Measurements from ENCODE around the gene NUTF2.

Gene NUTF2

GRCh38 chr16:67873435-67874370 is 27.0 kb downstream of the NUTF2 start:
- WGBS, 2 experiments, result 27% methylated on average over 23 of the region's 23 CpGs
- H3K36me3 ChIP-seq (ENCODE audit: control insufficient read depth, insufficient read depth, low read length), result peaks cover 14% of the 10 kb centered on the region

DNA sequence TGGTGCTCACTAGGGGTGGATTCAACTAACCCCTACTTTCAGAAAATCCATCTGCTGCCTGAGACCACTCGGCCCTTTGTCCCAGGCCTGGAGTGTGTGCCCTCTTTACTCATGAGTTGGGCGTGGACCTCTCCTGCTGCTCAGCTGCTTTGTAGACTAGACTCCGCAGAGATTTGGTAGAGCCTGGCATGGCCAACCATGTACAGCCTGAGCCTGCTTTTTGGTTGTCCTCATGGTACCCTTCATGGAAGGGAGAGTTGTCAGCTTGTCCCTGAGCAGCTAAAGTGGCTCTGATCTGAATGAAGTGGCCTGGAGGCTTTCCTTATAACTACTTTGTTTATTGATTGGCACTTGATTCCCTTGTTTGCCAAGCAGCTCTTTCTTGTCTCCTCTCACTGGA is 27.6 kb downstream of the NUTF2 start:
- Histone ChIP-seq H3K4me1 (ENCODE audit: control insufficient read depth, insufficient read depth, low read length) (peaks cover 4% of the 10 kb centered on the region), H3K9me3 (ENCODE audit: control insufficient read depth, low read length) (no peaks in the 10 kb centered on the region), H3K36me3 (ENCODE audit: control insufficient read depth, insufficient read depth, low read length) (peaks cover 20% of the 10 kb centered on the region), H3K4me3 (ENCODE audit: insufficient read depth, low read depth, low read length) (peak overlapping the region; percentile 85), H3K27ac (ENCODE audit: insufficient read depth, low read depth, low read length, poor library complexity, severe bottlenecking) (no peak overlapping the region), H3K27me3 (ENCODE audit: control insufficient read depth, insufficient read depth, low read length, poor library complexity, severe bottlenecking) (no peaks in the 10 kb centered on the region)
- WGBS, 2 experiments, result 88 to 94% methylated on average over 3 of the region's 3 CpGs

More at GRCh38 chr16:67873435-67874370, 27.0 kb downstream of the NUTF2 start:
- no peaks in the 10 kb centered on the region for H3K9me3 ChIP-seq (ENCODE audit: control insufficient read depth, low read length)
- peaks cover 4% of the 10 kb centered on the region for H3K4me1 ChIP-seq (ENCODE audit: control insufficient read depth, insufficient read depth, low read length)
- peak overlapping the region; percentile 85 for H3K4me3 ChIP-seq (ENCODE audit: insufficient read depth, low read depth, low read length)
- H3K27me3 ChIP-seq (ENCODE audit: control insufficient read depth, insufficient read depth, low read length, poor library complexity, severe bottlenecking), result no peaks in the 10 kb centered on the region
- H3K27ac ChIP-seq (ENCODE audit: insufficient read depth, low read depth, low read length, poor library complexity, severe bottlenecking), result peak overlapping the region; percentile 17

- Histone ChIP-seq H3K36me3 (ENCODE audit: control insufficient read depth, insufficient read depth, low read length) (peaks cover 39% of the 10 kb centered on the region), H3K9me3 (ENCODE audit: control insufficient read depth, low read length) (no peaks in the 10 kb centered on the region), H3K4me1 (ENCODE audit: control insufficient read depth, insufficient read depth, low read length) (peaks cover 4% of the 10 kb centered on the region), H3K4me3 (ENCODE audit: insufficient read depth, low read depth, low read length) (no peak overlapping the region), H3K27me3 (ENCODE audit: control insufficient read depth, insufficient read depth, low read length, poor library complexity, severe bottlenecking) (no peaks in the 10 kb centered on the region), H3K27ac (ENCODE audit: insufficient read depth, low read depth, low read length, poor library complexity, severe bottlenecking) (no peak overlapping the region)
- 94 to 97% methylated on average over 11 of the region's 11 CpGs for WGBS, 2 experiments
Observed at GRCh38 chr16:67877064-67877463, 30.3 kb downstream of the NUTF2 start.

GRCh38 chr16:67878232-67878631 is 31.5 kb downstream of the NUTF2 start:
- no peak overlapping the region for H3K4me3 ChIP-seq (ENCODE audit: insufficient read depth, low read depth, low read length)
- H3K27me3 ChIP-seq (ENCODE audit: control insufficient read depth, insufficient read depth, low read length, poor library complexity, severe bottlenecking), result no peaks in the 10 kb centered on the region
- peaks cover 4% of the 10 kb centered on the region for H3K4me1 ChIP-seq (ENCODE audit: control insufficient read depth, insufficient read depth, low read length)
- 89 to 97% methylated on average over 6 of the region's 6 CpGs for WGBS, 2 experiments
- no peaks in the 10 kb centered on the region for H3K9me3 ChIP-seq (ENCODE audit: control insufficient read depth, low read length)
- H3K27ac ChIP-seq (ENCODE audit: insufficient read depth, low read depth, low read length, poor library complexity, severe bottlenecking), result no peak overlapping the region
- peaks cover 42% of the 10 kb centered on the region for H3K36me3 ChIP-seq (ENCODE audit: control insufficient read depth, insufficient read depth, low read length)

GRCh38 chr16:67878846-67879245 is 32.1 kb downstream of the NUTF2 start:
- Histone ChIP-seq H3K9me3 (ENCODE audit: control insufficient read depth, low read length) (no peaks in the 10 kb centered on the region), H3K4me1 (ENCODE audit: control insufficient read depth, insufficient read depth, low read length) (peaks cover 4% of the 10 kb centered on the region), H3K27me3 (ENCODE audit: control insufficient read depth, insufficient read depth, low read length, poor library complexity, severe bottlenecking) (no peaks in the 10 kb centered on the region), H3K36me3 (ENCODE audit: control insufficient read depth, insufficient read depth, low read length) (peaks cover 42% of the 10 kb centered on the region), H3K27ac (ENCODE audit: insufficient read depth, low read depth, low read length, poor library complexity, severe bottlenecking) (no peak overlapping the region), H3K4me3 (ENCODE audit: insufficient read depth, low read depth, low read length) (no peak overlapping the region)
- 97 to 98% methylated on average over 9 of the region's 9 CpGs for WGBS, 2 experiments

DNA sequence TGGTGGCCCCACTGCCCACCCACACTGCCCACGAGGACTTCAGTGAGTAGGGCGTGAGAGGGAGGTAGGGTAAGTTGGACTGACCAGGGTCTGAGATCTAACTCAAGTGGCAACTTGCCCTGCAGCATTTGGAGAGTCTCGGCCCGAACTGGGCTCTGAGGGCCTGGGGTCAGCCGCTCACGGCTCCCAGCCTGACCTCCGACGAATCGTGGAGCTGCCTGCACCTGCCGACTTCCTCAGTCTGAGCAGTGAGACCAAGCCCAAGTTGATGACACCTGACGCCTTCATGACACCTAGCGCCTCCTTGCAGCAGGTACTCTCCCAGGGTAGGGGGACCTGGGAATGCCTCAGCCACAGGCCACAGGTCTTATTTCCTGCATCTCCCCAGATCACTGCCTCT is 32.7 kb downstream of the NUTF2 start:
- 96% methylated on average over 12 of the region's 12 CpGs for WGBS, 2 experiments
- no peaks in the 10 kb centered on the region for H3K9me3 ChIP-seq (ENCODE audit: control insufficient read depth, low read length)
- no peak overlapping the region for H3K4me3 ChIP-seq (ENCODE audit: insufficient read depth, low read depth, low read length)
- peaks cover 42% of the 10 kb centered on the region for H3K36me3 ChIP-seq (ENCODE audit: control insufficient read depth, insufficient read depth, low read length)
- peaks cover 1% of the 10 kb centered on the region for H3K4me1 ChIP-seq (ENCODE audit: control insufficient read depth, insufficient read depth, low read length)
- H3K27me3 ChIP-seq (ENCODE audit: control insufficient read depth, insufficient read depth, low read length, poor library complexity, severe bottlenecking), result no peaks in the 10 kb centered on the region
- H3K27ac ChIP-seq (ENCODE audit: insufficient read depth, low read depth, low read length, poor library complexity, severe bottlenecking), result no peak overlapping the region

DNA sequence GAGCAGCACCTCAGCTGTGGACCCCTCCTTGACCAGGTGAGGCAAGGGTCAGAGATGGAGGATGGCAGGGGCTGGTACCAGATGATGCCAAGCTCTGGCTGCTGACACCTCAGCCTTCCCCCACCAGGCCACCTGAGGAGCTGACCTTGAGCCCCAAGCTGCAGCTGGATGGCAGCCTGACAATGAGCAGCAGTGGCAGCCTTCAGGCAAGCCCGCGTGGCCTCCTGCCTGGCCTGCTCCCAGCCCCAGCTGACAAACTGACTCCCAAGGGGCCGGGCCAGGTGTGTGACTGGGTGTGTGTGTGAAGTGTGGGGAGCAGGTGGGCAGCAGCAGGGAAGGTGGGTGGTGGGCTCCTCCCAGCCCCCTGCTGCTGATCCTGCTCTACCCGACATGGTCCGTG is 33.2 kb downstream of the NUTF2 start:
- no peaks in the 10 kb centered on the region for H3K27me3 ChIP-seq (ENCODE audit: control insufficient read depth, insufficient read depth, low read length, poor library complexity, severe bottlenecking)
- WGBS, 2 experiments, result 93 to 95% methylated on average over 5 of the region's 5 CpGs
- H3K36me3 ChIP-seq (ENCODE audit: control insufficient read depth, insufficient read depth, low read length), result peaks cover 42% of the 10 kb centered on the region
- no peak overlapping the region for H3K4me3 ChIP-seq (ENCODE audit: insufficient read depth, low read depth, low read length)
- no peak overlapping the region for H3K27ac ChIP-seq (ENCODE audit: insufficient read depth, low read depth, low read length, poor library complexity, severe bottlenecking)
- H3K9me3 ChIP-seq (ENCODE audit: control insufficient read depth, low read length), result no peaks in the 10 kb centered on the region
- no peaks in the 10 kb centered on the region for H3K4me1 ChIP-seq (ENCODE audit: control insufficient read depth, insufficient read depth, low read length)

DNA sequence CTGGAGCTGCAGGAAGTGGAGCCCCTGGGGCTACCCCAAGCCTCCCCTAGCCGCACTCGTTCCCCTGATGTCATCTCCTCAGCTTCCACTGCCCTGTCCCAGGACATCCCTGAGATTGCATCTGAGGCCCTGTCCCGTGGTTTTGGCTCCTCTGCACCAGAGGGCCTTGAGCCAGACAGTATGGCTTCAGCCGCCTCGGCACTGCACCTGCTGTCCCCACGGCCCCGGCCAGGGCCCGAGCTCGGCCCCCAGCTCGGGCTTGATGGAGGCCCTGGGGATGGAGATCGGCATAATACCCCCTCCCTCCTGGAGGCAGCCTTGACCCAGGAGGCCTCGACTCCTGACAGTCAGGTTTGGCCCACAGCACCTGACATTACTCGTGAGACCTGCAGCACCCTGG is 33.9 kb downstream of the NUTF2 start:
- Histone ChIP-seq H3K27me3 (ENCODE audit: control insufficient read depth, insufficient read depth, low read length, poor library complexity, severe bottlenecking) (no peaks in the 10 kb centered on the region), H3K9me3 (ENCODE audit: control insufficient read depth, low read length) (no peaks in the 10 kb centered on the region), H3K36me3 (ENCODE audit: control insufficient read depth, insufficient read depth, low read length) (peaks cover 42% of the 10 kb centered on the region), H3K4me3 (ENCODE audit: insufficient read depth, low read depth, low read length) (no peak overlapping the region), H3K27ac (ENCODE audit: insufficient read depth, low read depth, low read length, poor library complexity, severe bottlenecking) (no peak overlapping the region), H3K4me1 (ENCODE audit: control insufficient read depth, insufficient read depth, low read length) (no peaks in the 10 kb centered on the region)
- WGBS, 2 experiments, result 95% methylated on average over 13 of the region's 13 CpGs

GRCh38 chr16:67881621-67882161 is 35.0 kb downstream of the NUTF2 start:
- Histone ChIP-seq H3K4me1 (ENCODE audit: control insufficient read depth, insufficient read depth, low read length) (no peaks in the 10 kb centered on the region), H3K27ac (ENCODE audit: insufficient read depth, low read depth, low read length, poor library complexity, severe bottlenecking) (no peak overlapping the region), H3K9me3 (ENCODE audit: control insufficient read depth, low read length) (no peaks in the 10 kb centered on the region), H3K36me3 (ENCODE audit: control insufficient read depth, insufficient read depth, low read length) (peaks cover 42% of the 10 kb centered on the region), H3K4me3 (ENCODE audit: insufficient read depth, low read depth, low read length) (no peak overlapping the region), H3K27me3 (ENCODE audit: control insufficient read depth, insufficient read depth, low read length, poor library complexity, severe bottlenecking) (no peaks in the 10 kb centered on the region)
- WGBS, 2 experiments, result 95 to 96% methylated on average over 21 of the region's 21 CpGs

GRCh38 chr16:67882374-67883145 is 35.8 kb downstream of the NUTF2 start:
- WGBS, 2 experiments, result 94 to 95% methylated on average over 18 of the region's 18 CpGs
- no peak overlapping the region for H3K27ac ChIP-seq (ENCODE audit: insufficient read depth, low read depth, low read length, poor library complexity, severe bottlenecking)
- no peaks in the 10 kb centered on the region for H3K27me3 ChIP-seq (ENCODE audit: control insufficient read depth, insufficient read depth, low read length, poor library complexity, severe bottlenecking)
- H3K36me3 ChIP-seq (ENCODE audit: control insufficient read depth, insufficient read depth, low read length), result peaks cover 39% of the 10 kb centered on the region
- no peaks in the 10 kb centered on the region for H3K4me1 ChIP-seq (ENCODE audit: control insufficient read depth, insufficient read depth, low read length)
- no peaks in the 10 kb centered on the region for H3K9me3 ChIP-seq (ENCODE audit: control insufficient read depth, low read length)
- no peak overlapping the region for H3K4me3 ChIP-seq (ENCODE audit: insufficient read depth, low read depth, low read length)

Data from ectodermal cell (in vitro differentiated cells).